Heart left ventricle (tissue), 16 donors: ENCODE data around the gene LZTS2. TPM values are rescaled to one million over a fixed set of nuclear protein-coding genes. Genes with fewer than 3 reads are reported as not detected.

Source experiments
- ATAC-seq, 4 donors: fragments of 200-7000 bp; cut with Tn5 transposase; one replicate each; pipeline ENCODE4 v1.9.1; 2020 to 2022; ENCODE audit warnings: moderate library complexity in 4 of 4, mild to moderate bottlenecking in 3 of 4, moderate number of reproducible peaks in 1 of 4
- DNase-seq, 5 donors: peaks; one replicate each; pipeline ENCODE4 v3.0.0-alpha.2; 2020
- H3K27ac ChIP-seq, 12 donors: fragments of 200-600 bp; sonication (generic) in 4 of 12; one replicate each; pipeline versions ENCODE4 v1.5.0 to v1.8.0; 2016 to 2022; ENCODE audit warnings: mild to moderate bottlenecking in 2 of 12
- H3K27me3 ChIP-seq, 9 donors: fragments of 200-600 bp; sonication (generic) in 2 of 9; one replicate each; pipeline versions ENCODE4 v1.5.1 to v1.8.0; 2016 to 2022; ENCODE audit warnings: mild to moderate bottlenecking in 3 of 9
- H3K36me3 ChIP-seq, 9 donors: fragments of 200-600 bp; sonication (generic) in 2 of 9; one replicate each; pipeline versions ENCODE4 v1.5.0 to v1.8.0; 2018 to 2022; ENCODE audit warnings: mild to moderate bottlenecking in 2 of 9
- H3K4me1 ChIP-seq, 12 donors: fragments of 200-600 bp; sonication (generic) in 4 of 12; one replicate each; pipeline versions ENCODE4 v1.5.0 to v1.8.0; 2016 to 2022; ENCODE audit warnings: mild to moderate bottlenecking in 3 of 12
- H3K4me3 ChIP-seq, 12 donors: fragments of 200-600 bp; sonication (generic) in 4 of 12; one replicate each; pipeline versions ENCODE4 v1.5.0 to v1.8.0; 2017 to 2022; ENCODE audit warnings: mild to moderate bottlenecking in 9 of 12, moderate library complexity in 4 of 12
- H3K9me3 ChIP-seq, 12 donors: fragments of 200-600 bp; sonication (generic) in 4 of 12; one replicate each; pipeline versions ENCODE4 v1.5.0 to v1.8.0; 2016 to 2022; ENCODE audit warnings: mild to moderate bottlenecking in 1 of 12
- POLR2A ChIP-seq, 2 donors: fragments of 450-650 bp; IDR thresholded peaks; one replicate each; pipeline ENCODE4 v1.6.1; 2017; ENCODE audit warnings: antibody characterized with exemption in 2 of 2, mild to moderate bottlenecking in 2 of 2, moderate library complexity in 2 of 2
- WGBS, 4 donors: extraction: QIAGEN DNeasy Blood & Tissue Kit in 2 of 4; methylation state at CpG; one replicate each; pipeline versions ENCODE4 v1.1.5 to v1.1.7; 2013 to 2018; 5-methylcytosine and 5-hydroxymethylcytosine counted together
- intact Hi-C, 10 donors: fragments of 100-400 bp; cut with DNase I; formaldehyde crosslinking; loops; one replicate each; pipeline versions ENCODE4 v1.11.1 to v1.14.2; 2022
- polyA plus RNA-seq, 2 donors: library from polyadenylated mRNA; stranded (reverse); fragments of 200-250 nt; gene quantifications; one replicate each; pipeline ENCODE4 v1.2.3, GENCODE V29; 2013
- total RNA-seq, 9 donors: library from RNA; depleted of rRNA in 2 of 9; stranded (reverse); fragments of >200 nt in 2 of 9; fragmentation: NEBNext Ultra II Directional in 3 of 9; extraction: Animal tissue kit (Norgen Biotek cat#: 25700) in 3 of 9; gene quantifications; one replicate each; pipeline versions ENCODE4 v1.1.0 to v1.2.4, GENCODE V29; 2016 to 2023
- TF ChIP-seq, protein P1 (sequence below), 12 donors: fragments of 200-600 bp; sonication (generic) in 4 of 12; IDR thresholded peaks; one replicate each; pipeline versions ENCODE4 v1.5.0 to v1.8.0; 2018 to 2022; ENCODE audit warnings: antibody characterized with exemption in 12 of 12, mild to moderate bottlenecking in 5 of 12
- donor health status: ischemic (EF 13 %, LVEDD 7.1; RV severe dilation, severe dysfunction).
- donor health status: healthy with polysubstance abuse.
- donor health status: DM: no; HTN: yes; CAD: no.
- donor health status: DM: no; HTN: no; CAD: no.
- donor health status: ischemic (EF 25% LVEDD 6.9; RV normal size, moderate dysfunction).
- donor health status: ischemic (EF 25% LVEDD 5.7; RV mildly dilated, moderate dysfunction).
- donor health status: healthy.
- donor health status: DM: yes; HTN: yes; CAD: no.
- donor health status: ischemic (EF 35%, LVEDD 5.7; RV mildly dilated, moderate dysfunction).
- donor health status: nonischemic (EF 11% LVEDD 7.7; RV severe dilation, severe dysfunction).
- donor health status: DM: yes; HTN: yes; CAD: no.
- donor health status: PGD.
- donor health status: ischemic (EF 29% LVEDD 5.4; RV normal size, mild dysfunction).
- donor health status: nonischemic (EF 23%, LVEDD 6.1; RV moderate dilation, normal function).

The LZTS2 gene
- total and polyA plus RNA-seq, 11 donors, result 33.7 to 93.0 (median 40.9) TPM

DNA sequence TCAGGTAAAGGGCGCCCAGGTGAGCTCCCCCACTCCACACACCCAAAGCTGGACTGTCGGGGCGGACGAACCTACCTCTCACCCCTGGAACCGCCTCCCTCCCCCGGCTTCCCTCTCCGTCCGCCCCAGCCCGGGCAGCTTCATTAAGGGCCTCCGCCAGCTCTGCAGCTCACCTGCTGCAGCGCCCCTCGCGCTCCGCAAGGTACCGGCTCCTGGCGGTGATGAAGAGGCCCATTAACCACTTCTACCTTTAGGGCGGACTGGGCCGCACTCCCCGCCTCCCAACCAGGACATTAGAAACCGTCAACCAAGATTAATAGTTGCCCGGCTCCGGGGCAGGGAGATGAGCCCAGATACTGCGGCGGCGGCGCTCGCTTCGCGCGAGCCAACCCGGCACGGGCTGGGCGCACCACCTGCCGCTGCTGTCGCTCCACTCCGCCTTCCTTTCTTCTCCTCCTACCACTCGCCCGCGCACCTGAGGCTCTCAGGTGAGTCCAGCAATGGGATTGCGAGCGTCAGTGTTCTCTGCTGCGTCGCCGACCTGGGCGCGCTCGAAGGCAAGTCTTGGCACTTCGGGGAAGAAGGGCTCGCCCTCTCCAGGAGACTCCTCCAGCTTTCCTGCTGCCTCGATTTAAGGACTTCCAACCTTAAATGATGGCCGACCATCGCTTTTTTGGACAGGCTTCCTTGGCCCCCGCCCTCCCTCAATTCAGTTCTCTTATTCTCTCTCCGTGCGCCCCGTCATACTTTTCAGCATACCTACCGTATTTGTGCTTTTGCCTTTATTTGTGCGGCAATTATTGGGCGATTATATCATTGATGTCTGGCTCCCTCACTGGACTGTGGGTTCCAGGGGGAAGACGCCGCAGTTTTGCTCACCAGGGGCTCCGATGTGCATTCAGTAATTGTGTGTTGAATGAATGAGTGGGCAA is 48.6 kb downstream of the LZTS2 start:
- H3K27ac ChIP-seq, result no peak overlapping the region
- DNase-seq (peak in 2 of 5 donors; percentile 6 to 21), ATAC-seq (no peak)
- no peaks in the 10 kb centered on the region for H3K36me3 ChIP-seq
- 12 to 19% (median 16%) methylated on average over 51 to 62 of the region's 62 CpGs for WGBS, 4 donors
- peaks cover 0 to 22% (median 9%) of the 10 kb centered on the region in 12 donors for H3K4me1 ChIP-seq
- no peaks in the 10 kb centered on the region for H3K9me3 ChIP-seq
- intact Hi-C loops, result loop anchor here in 1 of 10 donors (5.0 kb wide), 1 partner anchor 94 kb away; no protein-coding TSS in a partner anchor
- H3K4me3 ChIP-seq, result no peak overlapping the region
- peaks cover 27 to 57% (median 47%) of the 10 kb centered on the region in 9 donors for H3K27me3 ChIP-seq
- TF ChIP-seq POLR2A (IDR thresholded peaks at IDR 0.05), result no peak
- TF ChIP-seq, protein P1, sequence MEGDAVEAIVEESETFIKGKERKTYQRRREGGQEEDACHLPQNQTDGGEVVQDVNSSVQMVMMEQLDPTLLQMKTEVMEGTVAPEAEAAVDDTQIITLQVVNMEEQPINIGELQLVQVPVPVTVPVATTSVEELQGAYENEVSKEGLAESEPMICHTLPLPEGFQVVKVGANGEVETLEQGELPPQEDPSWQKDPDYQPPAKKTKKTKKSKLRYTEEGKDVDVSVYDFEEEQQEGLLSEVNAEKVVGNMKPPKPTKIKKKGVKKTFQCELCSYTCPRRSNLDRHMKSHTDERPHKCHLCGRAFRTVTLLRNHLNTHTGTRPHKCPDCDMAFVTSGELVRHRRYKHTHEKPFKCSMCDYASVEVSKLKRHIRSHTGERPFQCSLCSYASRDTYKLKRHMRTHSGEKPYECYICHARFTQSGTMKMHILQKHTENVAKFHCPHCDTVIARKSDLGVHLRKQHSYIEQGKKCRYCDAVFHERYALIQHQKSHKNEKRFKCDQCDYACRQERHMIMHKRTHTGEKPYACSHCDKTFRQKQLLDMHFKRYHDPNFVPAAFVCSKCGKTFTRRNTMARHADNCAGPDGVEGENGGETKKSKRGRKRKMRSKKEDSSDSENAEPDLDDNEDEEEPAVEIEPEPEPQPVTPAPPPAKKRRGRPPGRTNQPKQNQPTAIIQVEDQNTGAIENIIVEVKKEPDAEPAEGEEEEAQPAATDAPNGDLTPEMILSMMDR (IDR thresholded peaks at IDR 0.05), result no peak

DNA sequence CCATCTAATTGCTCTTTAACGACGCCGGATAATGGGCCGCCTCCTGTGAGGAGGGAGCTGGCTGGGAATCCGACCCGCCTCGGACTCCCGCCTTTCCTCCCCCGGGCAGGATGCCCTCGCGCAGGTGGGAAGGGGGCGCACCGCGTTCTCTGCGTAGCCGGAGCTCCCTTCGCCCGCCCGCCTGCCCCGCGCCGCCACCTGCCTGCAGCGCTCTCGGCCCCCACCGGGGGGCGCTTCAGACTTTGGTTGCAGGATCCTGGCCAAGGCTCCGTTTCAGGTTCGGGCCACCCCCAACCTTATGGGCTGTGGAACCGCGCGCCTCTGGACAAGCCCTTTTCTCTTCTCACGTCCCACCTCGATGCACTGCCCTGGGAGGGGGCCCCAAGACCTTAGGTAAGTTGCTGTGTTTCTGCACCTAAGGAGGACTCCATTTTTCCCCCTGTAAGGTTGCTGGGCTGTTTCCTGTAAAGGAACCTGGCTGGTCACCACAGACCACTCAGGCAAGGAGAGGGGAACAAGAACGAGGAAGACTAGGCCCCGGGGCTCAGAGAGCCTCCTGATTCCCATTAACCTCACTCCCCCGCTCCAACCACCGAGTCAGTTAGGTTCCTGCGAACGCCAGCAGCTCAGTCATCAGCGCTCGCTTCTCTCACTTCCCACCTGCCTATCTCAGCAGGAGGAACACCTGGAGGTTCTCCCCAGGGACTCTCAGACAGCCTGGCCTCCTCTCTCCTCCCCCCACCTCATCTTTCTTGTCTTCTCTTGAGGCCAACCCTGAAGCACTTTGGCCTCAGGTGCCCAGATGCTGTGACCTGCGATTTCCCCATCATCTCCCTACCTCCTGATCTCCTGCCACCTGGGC is 50.8 kb downstream of the LZTS2 start:
- DNase-seq, result peak; percentile 38 to 83 (median 56)
- peaks cover 0 to 17% (median 7%) of the 10 kb centered on the region in 12 donors for H3K4me1 ChIP-seq
- peak in 3 of 4 donors; percentile 50 to 75 (median 56) for ATAC-seq
- WGBS, 4 donors, result 12 to 25% (median 13%) methylated on average over 20 to 42 of the region's 42 CpGs
- no peak for TF ChIP-seq POLR2A (IDR thresholded peaks at IDR 0.05)
- TF ChIP-seq, protein P1 (IDR thresholded peaks at IDR 0.05), result peak; percentile 58 to 85 (median 76)
- intact Hi-C loops, result loop anchor here in 5 of 10 donors (5.0 to 10.0 kb wide), 3 partner anchors 92 to 537 kb away; partner anchors contain the start of genes DPCD (in 1 of the 5) and POLL (in 1 of the 5)
- H3K9me3 ChIP-seq, result no peaks in the 10 kb centered on the region
- H3K36me3 ChIP-seq, result no peaks in the 10 kb centered on the region
- H3K4me3 ChIP-seq, result peak overlapping the region in 4 of 12 donors; percentile 7 to 25 (median 12)
- no peak overlapping the region for H3K27ac ChIP-seq
- H3K27me3 ChIP-seq, result peaks cover 27 to 57% (median 47%) of the 10 kb centered on the region in 9 donors

DNA sequence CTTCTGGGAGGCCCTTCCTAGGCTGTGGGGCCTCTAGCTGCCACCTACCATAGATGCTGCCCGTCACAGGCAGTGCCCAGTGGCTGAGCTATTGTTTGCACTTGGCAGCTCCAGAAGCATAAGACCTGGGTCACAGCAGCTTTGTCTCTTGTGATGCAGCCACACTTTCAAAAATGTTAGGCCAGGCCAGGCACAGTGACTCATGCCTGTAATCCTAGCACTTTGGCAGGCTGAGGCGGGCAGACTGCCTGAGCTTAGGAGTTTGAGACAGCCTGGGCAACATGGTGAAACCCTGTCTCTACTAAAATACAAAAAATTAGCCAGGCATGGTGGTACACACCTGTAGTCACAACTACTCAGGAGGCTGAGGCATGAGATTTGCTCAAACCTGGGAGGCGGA is 52.7 kb downstream of the LZTS2 start:
- intact Hi-C loops, result loop anchor here in 5 of 10 donors (5.0 to 10.0 kb wide), 3 partner anchors 90 to 535 kb away; partner anchors contain the start of genes DPCD (in 1 of the 5) and POLL (in 1 of the 5)
- WGBS, 4 donors, result 84 to 98% (median 96%) methylated on average over 3 of the region's 3 CpGs
- Histone ChIP-seq H3K9me3 (no peaks in the 10 kb centered on the region), H3K27ac (peak overlapping the region in 2 of 12 donors; percentile 26 to 29), H3K27me3 (peaks cover 27 to 50% (median 39%) of the 10 kb centered on the region in 9 donors), H3K4me1 (peaks cover 0 to 15% (median 7%) of the 10 kb centered on the region in 12 donors), H3K36me3 (no peaks in the 10 kb centered on the region), H3K4me3 (no peak overlapping the region)
- ATAC-seq, result peak; percentile 38 to 87 (median 74)
- TF ChIP-seq, protein P1 (IDR thresholded peaks at IDR 0.05), result no peak
- no peak for TF ChIP-seq POLR2A (IDR thresholded peaks at IDR 0.05)
- DNase-seq, result peak in 2 of 5 donors; percentile 21 to 25
